K562 (cell line): ENCODE measurements around the gene ANKZF1. TPM values are rescaled to one million over a fixed set of nuclear protein-coding genes. Genes with fewer than 3 reads are reported as not detected.

Experiments used
- ATAC-seq: fragments of 200-7000 bp; cut with Tn5 transposase; 3 replicates; pipeline ENCODE4 v1.9.1; 2020; ENCODE audit warnings: moderate library complexity
- BruUV-seq: library from RNA; stranded (reverse); fragments of 400-500 nt; replicated peaks from 2 replicates; lab custom pipeline; 2021; lab: Mats Ljungman, UMichigan
- CTCF ChIA-PET: fragments of 300-600 bp; formaldehyde crosslinking; extraction: SDS; loops from one replicate; lab custom pipeline; 2021; ENCODE audit warnings: low intra/inter-chr PET ratio; lab: Yijun Ruan, JAX
- POLR2A ChIA-PET: fragments of 300-600, 350-650 bp; sonication (Branson Sonifier 250); formaldehyde crosslinking; extraction: SDS; loops from one replicate; lab custom pipeline; 2021; ENCODE audit warnings: antibody characterized with exemption, inconsistent platforms; lab: Yijun Ruan, JAX
- DNase-seq, 4 experiments: peaks; one replicate each; pipeline versions ENCODE4 v3.0.0 to v3.0.0-alpha.2; 2011 to 2018; ENCODE audit warnings: low spot score in 3 of 4, mixed read lengths in 3 of 4; ENCODE audit errors: extremely low read depth in 1 of 4
- FAIRE-seq: peaks from 2 replicates; lab custom pipeline; 2011; peaks lifted over from hg19 to GRCh38; lab: Jason Lieb, UNC
- H2AFZ ChIP-seq: 2 replicates; pipeline ENCODE4 v1.6.0; 2011; ENCODE audit warnings: low read depth, low read length, control low read depth, inconsistent platforms
- H3K27ac ChIP-seq: fragments of 200-600 bp; 3 replicates; pipeline ENCODE4 v1.8.0; 2011; ENCODE audit warnings: low read depth, mild to moderate bottlenecking, control low read depth, inconsistent platforms, low read length, moderate library complexity, mixed read lengths; ENCODE audit errors: extremely low read depth
- H3K27me3 ChIP-seq, 2 experiments: fragments of 300-600 bp in 1 of 2; 2 replicates in 1 of 2; 3 replicates in 1 of 2; pipeline versions ENCODE4 v1.6.0 to v1.8.0; 2011; ENCODE audit warnings: inconsistent platforms in 2 of 2, low read length in 2 of 2, mild to moderate bottlenecking in 1 of 2, mixed read lengths in 1 of 2, moderate library complexity in 1 of 2; ENCODE audit not compliant: control insufficient read depth in 2 of 2, insufficient read depth in 2 of 2
- H3K36me3 ChIP-seq: fragments of 300-600 bp; 3 replicates; pipeline ENCODE4 v1.8.0; 2011; ENCODE audit warnings: mild to moderate bottlenecking, low read length, inconsistent platforms; ENCODE audit not compliant: control insufficient read depth, insufficient read depth
- H3K4me1 ChIP-seq, 2 experiments: fragments of 200-600 bp in 1 of 2; replicated peaks in 1 of 2; 2 replicates in 1 of 2; 3 replicates in 1 of 2; pipeline versions ENCODE4 v1.5.1 to v1.8.0; 2011; ENCODE audit warnings: inconsistent platforms in 2 of 2, low read length in 2 of 2, mild to moderate bottlenecking in 1 of 2, mixed read lengths in 1 of 2, moderate library complexity in 1 of 2; ENCODE audit not compliant: control insufficient read depth in 2 of 2, insufficient read depth in 2 of 2
- H3K4me2 ChIP-seq: 2 replicates; pipeline ENCODE4 v1.6.1; 2011; ENCODE audit warnings: low read length, control low read depth, inconsistent platforms, mixed read lengths; ENCODE audit not compliant: insufficient read depth
- H3K4me3 ChIP-seq: fragments of 200-600 bp; sonication (generic), shearing (Covaris generic); 2 replicates; pipeline ENCODE4 v1.5.1; 2016; ENCODE audit warnings: control low read depth, inconsistent platforms
- H3K79me2 ChIP-seq: fragments of 200-600 bp; 3 replicates; pipeline ENCODE4 v1.8.0; 2011; ENCODE audit warnings: low read length, inconsistent platforms; ENCODE audit not compliant: control insufficient read depth, insufficient read depth
- H3K9ac ChIP-seq, 2 experiments: 2 replicates each; pipeline versions ENCODE4 v1.6.0 to v1.6.1; 2011; ENCODE audit warnings: low read depth in 2 of 2, low read length in 2 of 2, control low read depth in 1 of 2, inconsistent platforms in 1 of 2, mild to moderate bottlenecking in 1 of 2, mixed read lengths in 1 of 2; ENCODE audit not compliant: insufficient read depth in 1 of 2
- H3K9me1 ChIP-seq: one replicate; pipeline ENCODE4 v1.6.0; 2011; ENCODE audit warnings: inconsistent platforms, mild to moderate bottlenecking, low read length, moderate library complexity; ENCODE audit not compliant: control insufficient read depth, insufficient read depth
- H3K9me3 ChIP-seq: replicated peaks from 2 replicates; pipeline ENCODE4 v1.5.1; 2011; ENCODE audit warnings: low read depth, low read length, inconsistent platforms; ENCODE audit not compliant: control insufficient read depth, insufficient read depth
- H4K20me1 ChIP-seq: replicated peaks from 2 replicates; pipeline ENCODE4 v1.6.1; 2011; ENCODE audit warnings: low read length, inconsistent platforms, mixed read lengths; ENCODE audit not compliant: control insufficient read depth, insufficient read depth
- BRCA1 ChIP-seq, 2 experiments: fragments of 450-650 bp in 1 of 2; sonication (generic) in 1 of 2; formaldehyde crosslinking in 1 of 2; IDR thresholded peaks; 2 replicates each; pipeline versions ENCODE4 v1.5.0 to v1.6.1; 2017 to 2020; ENCODE audit warnings: mild to moderate bottlenecking in 1 of 2, missing genetic modification reagents in 1 of 2
- FIP1L1 ChIP-seq: fragments of 200-400 bp; formaldehyde crosslinking; IDR thresholded peaks from 2 replicates; pipeline ENCODE4 v1.6.1; 2018; ENCODE audit warnings: mild to moderate bottlenecking, low read depth, low read length; ENCODE audit not compliant: poor library complexity, severe bottlenecking
- GABPB1 ChIP-seq: sonication (generic); formaldehyde crosslinking; IDR thresholded peaks from 2 replicates; pipeline ENCODE4 v1.8.0; 2022; ENCODE audit warnings: mild to moderate bottlenecking, missing genetic modification reagents
- HDAC1 ChIP-seq, 2 experiments: fragments of 450-650 bp; IDR thresholded peaks; 2 replicates each; pipeline ENCODE4 v1.6.1; 2016 to 2017; ENCODE audit warnings: inconsistent platforms in 1 of 2, mild to moderate bottlenecking in 1 of 2, moderate library complexity in 1 of 2
- HLTF ChIP-seq: fragments of 450-650 bp; IDR thresholded peaks from 2 replicates; pipeline ENCODE4 v1.6.1; 2016
- HNRNPL ChIP-seq: fragments of 200-400 bp; formaldehyde crosslinking; IDR thresholded peaks from 2 replicates; pipeline ENCODE4 v1.6.1; 2017; ENCODE audit warnings: low read depth, mild to moderate bottlenecking, low read length
- HSF4 ChIP-seq: fragments of 250-450 bp; sonication (Bioruptor Pico); IDR thresholded peaks from 2 replicates; pipeline ENCODE4 v2.1.2; 2022; ENCODE audit warnings: mild to moderate bottlenecking, moderate library complexity, borderline replicate concordance
- IRF1 ChIP-seq: sonication (generic); formaldehyde crosslinking; IDR thresholded peaks from 2 replicates; pipeline ENCODE4 v1.8.0; 2022; ENCODE audit warnings: missing genetic modification reagents, mild to moderate bottlenecking, borderline replicate concordance
- MCM3 ChIP-seq: fragments of 450-650 bp; IDR thresholded peaks from 2 replicates; pipeline ENCODE4 v1.6.1; 2016
- NRF1 ChIP-seq, 2 experiments: fragments of 450-650 bp; IDR thresholded peaks in 1 of 2; conservative IDR thresholded peaks in 1 of 2; 2 replicates each; pipeline ENCODE4 v1.6.1; 2014; ENCODE audit warnings: mild to moderate bottlenecking in 2 of 2
- RFX1 ChIP-seq: fragments of 450-650 bp; IDR thresholded peaks from 2 replicates; pipeline ENCODE4 v1.6.1; 2016; ENCODE audit warnings: mild to moderate bottlenecking, moderate library complexity
- SAFB2 ChIP-seq: fragments of 200-400 bp; formaldehyde crosslinking; IDR thresholded peaks from 2 replicates; pipeline ENCODE4 v1.6.1; 2018; ENCODE audit warnings: borderline replicate concordance, low read length, low read depth, moderate library complexity; ENCODE audit not compliant: severe bottlenecking
- TOE1 ChIP-seq, 2 experiments: fragments of 450-650 bp in 1 of 2; sonication (generic) in 1 of 2; formaldehyde crosslinking in 1 of 2; IDR thresholded peaks; 2 replicates each; pipeline versions ENCODE4 v1.7.1 to v1.8.0; 2016 to 2022; ENCODE audit warnings: borderline replicate concordance in 2 of 2, mild to moderate bottlenecking in 2 of 2, antibody characterized with exemption in 1 of 2, inconsistent platforms in 1 of 2, low read depth in 1 of 2, missing genetic modification reagents in 1 of 2, moderate library complexity in 1 of 2
- ZNF561 ChIP-seq: fragments of 450-650 bp; formaldehyde crosslinking; conservative IDR thresholded peaks from 2 replicates; pipeline ENCODE4 v1.4.0; 2020; ENCODE audit warnings: mild to moderate bottlenecking, moderate library complexity
- ZNF668 ChIP-seq: fragments of 250-450 bp; sonication (Bioruptor Pico); IDR thresholded peaks from 2 replicates; pipeline ENCODE4 v1.8.0; 2022; ENCODE audit warnings: mild to moderate bottlenecking, inconsistent platforms
- ZNF695 ChIP-seq: fragments of 450-650 bp; formaldehyde crosslinking; IDR thresholded peaks from 2 replicates; pipeline ENCODE4 v1.4.0; 2020; ENCODE audit warnings: mild to moderate bottlenecking, moderate library complexity
- ZNF830 ChIP-seq: fragments of 250-450 bp; sonication (Bioruptor Pico); IDR thresholded peaks from 2 replicates; pipeline ENCODE4 v1.5.0; 2021; ENCODE audit warnings: mild to moderate bottlenecking
- WGBS: fragments of 100-300 bp; shearing (Covaris generic); methylation state at CpG from one replicate; pipeline ENCODE4 v1.1.6; 2016; ENCODE audit warnings: low coverage, mixed read lengths; ENCODE audit not compliant: insufficient coverage; ENCODE audit errors: missing lambda C conversion rate; 5-methylcytosine and 5-hydroxymethylcytosine counted together
- in situ Hi-C: fragments of 300-500 bp; cut with MboI; formaldehyde crosslinking; loops from 4 replicates; pipeline ENCODE4 v1.15.0; 2018; ENCODE audit warnings: inconsistent platforms, mixed read lengths
- intact Hi-C: fragments of 100-400 bp; cut with micrococcal nuclease; formaldehyde crosslinking; loops from 2 replicates; pipeline ENCODE4 v1.14.2; 2022
- polyA plus RNA-seq, 8 experiments: library from polyadenylated mRNA; depleted of rRNA in 4 of 8; stranded (reverse) in 5 of 8; unstranded in 3 of 8; fragments of >200 nt; fragmentation: Nextera tagmentation in 2 of 8; fragmentation: Illumina TruSeq in 1 of 8; extraction: Ambion mirVana in 2 of 8; extraction: Trizol in 1 of 8; gene quantifications; 2 replicates each; pipeline versions ENCODE4 v1.2.1 to v1.2.3, GENCODE V29; 2011 to 2014; ENCODE audit warnings: inconsistent platforms in 1 of 8, missing spikeins in 1 of 8
- total RNA-seq, 7 experiments: library from RNA; depleted of rRNA in 6 of 7; stranded (reverse); fragments of >200 nt in 6 of 7; fragmentation: Illumina TruSeq in 2 of 7; extraction: Trizol in 2 of 7; gene quantifications; 2 replicates each; pipeline versions ENCODE4 v1.2.1 to v1.2.3, GENCODE V29; 2011 to 2021; ENCODE audit warnings: low replicate concordance in 1 of 7
- TF ChIP-seq, protein P1 (sequence below): fragments of 450-650 bp; formaldehyde crosslinking; conservative IDR thresholded peaks from 2 replicates; pipeline ENCODE4 v1.4.0; 2022; ENCODE audit warnings: mild to moderate bottlenecking, missing genetic modification characterization
- TF ChIP-seq, protein P2 (sequence below): sonication (generic); formaldehyde crosslinking; IDR thresholded peaks from 2 replicates; pipeline ENCODE4 v1.8.0; 2022; ENCODE audit warnings: mild to moderate bottlenecking, missing genetic modification reagents

ANKZF1 gene
- total and polyA plus RNA-seq, 9 of the 15 experiments (the other 6 are each of a cell fraction or from before 2014, with no cell fraction given): 3.1 to 60.6 (median 31.0) TPM

DNA sequence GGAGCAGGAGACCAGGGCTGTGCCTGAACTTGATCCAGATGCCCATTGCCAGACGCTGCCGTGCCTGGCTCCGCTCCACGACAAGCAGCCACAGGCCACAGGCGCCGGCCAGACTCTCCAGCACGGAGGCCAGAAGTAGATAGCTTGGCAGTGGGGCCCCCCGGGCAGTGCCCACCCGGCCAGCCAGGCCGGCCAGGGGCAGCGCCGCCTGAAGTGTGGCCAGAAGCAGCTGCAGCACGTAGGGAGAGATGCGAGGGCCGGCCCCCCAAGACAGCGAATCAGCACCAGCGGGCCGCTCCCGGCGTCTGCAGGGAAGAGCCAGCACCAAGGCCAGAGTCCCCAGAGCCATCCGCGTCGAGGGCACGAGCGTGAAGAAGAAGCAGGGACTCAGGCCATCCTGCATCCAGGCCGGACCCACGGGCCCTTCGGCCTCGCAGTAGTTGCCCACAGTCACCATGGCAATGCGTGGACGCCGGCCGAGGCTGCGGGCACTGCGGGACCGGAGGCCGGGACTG is 11.3 kb upstream of the ANKZF1 start:
- ChIA-PET POLR2A (interaction anchor here (0.6 to 2.2 kb wide), 11 partner anchors 8 to 230 kb away, joined by 3 to 12 read pairs (median 5); partner anchors contain the start of genes ANKZF1, ATG9A, CNPPD1 and GLB1L), CTCF (interaction anchor here (1.5 kb wide), 1 partner anchor 77 kb away, joined by 7 read pairs; no protein-coding TSS in a partner anchor)
- BruUV-seq: no TSS peak
- Histone ChIP-seq H3K79me2 (peaks cover 27% of the 10 kb centered on the region), H4K20me1 (0 out of 2 replicates have a peak, but pooled peaks cover 2% of the 10 kb centered on the region), H3K4me1 (peaks cover 13 to 53% of the 10 kb centered on the region in 2 experiments; a peak in 4 of 5 replicates), H3K9me3 (no peaks in the 10 kb centered on the region), H3K36me3 (peaks cover 72% of the 10 kb centered on the region), H3K27me3 (no peaks in the 10 kb centered on the region), H3K4me2 (peak overlapping the region; percentile 92), H3K9me1 (no peaks in the 10 kb centered on the region), H3K4me3 (peak overlapping the region; percentile 58), H2AFZ (peak overlapping the region; percentile 75; the same call in 1 of the 2 replicates), H3K9ac (peak overlapping the region; percentile 73 to 89), H3K27ac (peak overlapping the region; percentile 89)
- ATAC-seq (peak; percentile 77), DNase-seq (peak in 2 of 4 experiments; percentile 37 to 55), FAIRE-seq (no peak)
- intact Hi-C loops: loop anchor here (1.0 to 2.0 kb wide), 4 partner anchors 11 to 61 kb away; partner anchors contain the start of genes ANKZF1, ATG9A, DNAJB2 and NHEJ1
- in situ Hi-C loops: no loop called here
- WGBS: 2% methylated on average over 10 of the region's 37 CpGs
- TF ChIP-seq ZNF695 (CRISPR knock-in tag): no peak
- no peak for TF ChIP-seq ZNF561 (CRISPR knock-in tag)
- no peak for TF ChIP-seq TOE1 (IDR thresholded peaks at IDR 0.05; ENCODE audit: borderline replicate concordance)
- TF ChIP-seq TOE1 (CRISPR knock-in tag; IDR thresholded peaks at IDR 0.05; ENCODE audit: borderline replicate concordance, low read depth): no peak
- no peak for TF ChIP-seq IRF1 (CRISPR knock-in tag)
- no peak for TF ChIP-seq BRCA1 (IDR thresholded peaks at IDR 0.05)
- TF ChIP-seq BRCA1 (CRISPR knock-in tag; IDR thresholded peaks at IDR 0.05): no peak
- TF ChIP-seq, protein P1, sequence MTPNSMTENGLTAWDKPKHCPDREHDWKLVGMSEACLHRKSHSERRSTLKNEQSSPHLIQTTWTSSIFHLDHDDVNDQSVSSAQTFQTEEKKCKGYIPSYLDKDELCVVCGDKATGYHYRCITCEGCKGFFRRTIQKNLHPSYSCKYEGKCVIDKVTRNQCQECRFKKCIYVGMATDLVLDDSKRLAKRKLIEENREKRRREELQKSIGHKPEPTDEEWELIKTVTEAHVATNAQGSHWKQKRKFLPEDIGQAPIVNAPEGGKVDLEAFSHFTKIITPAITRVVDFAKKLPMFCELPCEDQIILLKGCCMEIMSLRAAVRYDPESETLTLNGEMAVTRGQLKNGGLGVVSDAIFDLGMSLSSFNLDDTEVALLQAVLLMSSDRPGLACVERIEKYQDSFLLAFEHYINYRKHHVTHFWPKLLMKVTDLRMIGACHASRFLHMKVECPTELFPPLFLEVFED (CRISPR knock-in tag): no peak
- TF ChIP-seq HNRNPL: peak; percentile 43; the same call in 1 of the 2 replicates
- TF ChIP-seq MCM3: no peak
- TF ChIP-seq ZNF668 (CRISPR knock-in tag): no peak
- TF ChIP-seq ZNF830 (CRISPR knock-in tag): no peak
- TF ChIP-seq GABPB1 (CRISPR knock-in tag): no peak
- TF ChIP-seq NRF1 (conservative IDR thresholded peaks at IDR 0.05 in 1 of 2, IDR thresholded peaks at IDR 0.05 in 1 of 2): no peak
- TF ChIP-seq FIP1L1: peak; percentile 88
- TF ChIP-seq, protein P2, sequence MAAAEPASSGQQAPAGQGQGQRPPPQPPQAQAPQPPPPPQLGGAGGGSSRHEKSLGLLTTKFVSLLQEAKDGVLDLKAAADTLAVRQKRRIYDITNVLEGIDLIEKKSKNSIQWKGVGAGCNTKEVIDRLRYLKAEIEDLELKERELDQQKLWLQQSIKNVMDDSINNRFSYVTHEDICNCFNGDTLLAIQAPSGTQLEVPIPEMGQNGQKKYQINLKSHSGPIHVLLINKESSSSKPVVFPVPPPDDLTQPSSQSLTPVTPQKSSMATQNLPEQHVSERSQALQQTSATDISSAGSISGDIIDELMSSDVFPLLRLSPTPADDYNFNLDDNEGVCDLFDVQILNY (CRISPR knock-in tag): no peak
- TF ChIP-seq SAFB2: no peak
- peak in 1 of 2 experiments; percentile 62; a peak in 1 of 4 replicates for TF ChIP-seq HDAC1 (IDR thresholded peaks at IDR 0.05)
- TF ChIP-seq HSF4: no peak
- peak; percentile 68 for TF ChIP-seq RFX1
- no peak for TF ChIP-seq HLTF
